ENCODE measurements around the gene SLC24A3.

SLC24A3 gene

GRCh38 chr20:19511931-19512330 is 299.5 kb downstream of the SLC24A3 start:
- no peak overlapping the region for H3K23ac ChIP-seq (ENCODE audit: low read length)
- H3K9ac ChIP-seq (ENCODE audit: low read length): no peak overlapping the region
- WGBS (ENCODE audit: extremely low coverage, insufficient coverage, insufficient read length): no CpG with 5 or more reads among the region's 4 CpGs
- H3K9me3 ChIP-seq (ENCODE audit: insufficient read depth, low read depth, low read length): no peaks in the 10 kb centered on the region
- H3K4me3 ChIP-seq (ENCODE audit: low read depth, low read length): no peak overlapping the region
- no peak overlapping the region for H3K14ac ChIP-seq (ENCODE audit: low read length)
- no peak overlapping the region for H2AK5ac ChIP-seq (ENCODE audit: low read length)
- H2BK120ac ChIP-seq (ENCODE audit: insufficient read depth, low read length, poor library complexity): no peak overlapping the region
- H2BK12ac ChIP-seq (ENCODE audit: low read length): no peak overlapping the region
- DNase-seq: no peak
- H3K4me1 ChIP-seq (ENCODE audit: control insufficient read depth in 1 of 2, insufficient read depth in 2 of 2, low read length in 2 of 2): no peaks in the 10 kb centered on the region
- H3K27me3 ChIP-seq (ENCODE audit: insufficient read depth, low read length): no peaks in the 10 kb centered on the region
- no peak overlapping the region for H2AFZ ChIP-seq (ENCODE audit: insufficient read depth, low read length, poor library complexity)
- H4K8ac ChIP-seq (ENCODE audit: low read depth, low read length): no peak overlapping the region
- no peak overlapping the region for H3K4me2 ChIP-seq (ENCODE audit: low read length)
- H2BK5ac ChIP-seq (ENCODE audit: low read depth, low read length, poor library complexity): no peak overlapping the region
- no peaks in the 10 kb centered on the region for H3K79me2 ChIP-seq (ENCODE audit: control insufficient read depth, insufficient read depth, low read length, poor library complexity)
- no peak overlapping the region for H4K12ac ChIP-seq (ENCODE audit: low read depth, low read length)
- no peaks in the 10 kb centered on the region for H3K36me3 ChIP-seq (ENCODE audit: control insufficient read depth in 1 of 2, insufficient read depth in 2 of 2, low read length in 2 of 2)
- no peaks in the 10 kb centered on the region for H3K79me1 ChIP-seq (ENCODE audit: low read length)
- no peak overlapping the region for H3K18ac ChIP-seq (ENCODE audit: low read length)
- H4K91ac ChIP-seq (ENCODE audit: low read depth, low read length): no peak overlapping the region
- no peak overlapping the region for H3K4ac ChIP-seq (ENCODE audit: low read depth, low read length)
- H3K27ac ChIP-seq (ENCODE audit: low read depth, low read length): no peak overlapping the region

GRCh38 chr20:19512886-19513677 is 300.6 kb downstream of the SLC24A3 start:
- Histone ChIP-seq H4K12ac (ENCODE audit: low read depth, low read length) (no peak overlapping the region), H2BK120ac (ENCODE audit: insufficient read depth, low read length, poor library complexity) (no peak overlapping the region), H2BK5ac (ENCODE audit: low read depth, low read length, poor library complexity) (no peak overlapping the region), H4K91ac (ENCODE audit: low read depth, low read length) (no peak overlapping the region), H3K14ac (ENCODE audit: low read length) (no peak overlapping the region), H3K79me2 (ENCODE audit: control insufficient read depth, insufficient read depth, low read length, poor library complexity) (no peaks in the 10 kb centered on the region), H3K4ac (ENCODE audit: low read depth, low read length) (no peak overlapping the region), H3K27ac (ENCODE audit: low read depth, low read length) (no peak overlapping the region), H3K27me3 (ENCODE audit: insufficient read depth, low read length) (no peaks in the 10 kb centered on the region), H2AFZ (ENCODE audit: insufficient read depth, low read length, poor library complexity) (no peak overlapping the region), H4K8ac (ENCODE audit: low read depth, low read length) (no peak overlapping the region), H3K18ac (ENCODE audit: low read length) (no peak overlapping the region), H3K4me3 (ENCODE audit: low read depth, low read length) (no peak overlapping the region), H3K4me2 (ENCODE audit: low read length) (no peak overlapping the region), H3K23ac (ENCODE audit: low read length) (no peak overlapping the region), H3K4me1 (ENCODE audit: control insufficient read depth in 1 of 2, insufficient read depth in 2 of 2, low read length in 2 of 2) (no peaks in the 10 kb centered on the region), H3K79me1 (ENCODE audit: low read length) (no peaks in the 10 kb centered on the region), H3K36me3 (ENCODE audit: control insufficient read depth in 1 of 2, insufficient read depth in 2 of 2, low read length in 2 of 2) (no peaks in the 10 kb centered on the region), H2AK5ac (ENCODE audit: low read length) (no peak overlapping the region), H3K9ac (ENCODE audit: low read length) (no peak overlapping the region), H3K9me3 (ENCODE audit: insufficient read depth, low read depth, low read length) (peaks cover 1% of the 10 kb centered on the region), H2BK12ac (ENCODE audit: low read length) (no peak overlapping the region)
- DNase-seq: no peak
- WGBS (ENCODE audit: extremely low coverage, insufficient coverage, insufficient read length): no CpG with 5 or more reads among the region's 3 CpGs

GRCh38 chr20:19515074-19515473 is 302.6 kb downstream of the SLC24A3 start:
- Histone ChIP-seq H2BK12ac (ENCODE audit: low read length) (no peak overlapping the region), H3K4ac (ENCODE audit: low read depth, low read length) (no peak overlapping the region), H3K36me3 (ENCODE audit: control insufficient read depth in 1 of 2, insufficient read depth in 2 of 2, low read length in 2 of 2) (no peaks in the 10 kb centered on the region), H3K4me2 (ENCODE audit: low read length) (no peak overlapping the region), H3K14ac (ENCODE audit: low read length) (no peak overlapping the region), H3K23ac (ENCODE audit: low read length) (no peak overlapping the region), H3K79me2 (ENCODE audit: control insufficient read depth, insufficient read depth, low read length, poor library complexity) (no peaks in the 10 kb centered on the region), H3K27ac (ENCODE audit: low read depth, low read length) (no peak overlapping the region), H4K12ac (ENCODE audit: low read depth, low read length) (no peak overlapping the region), H4K8ac (ENCODE audit: low read depth, low read length) (no peak overlapping the region), H2BK5ac (ENCODE audit: low read depth, low read length, poor library complexity) (no peak overlapping the region), H3K9me3 (ENCODE audit: insufficient read depth, low read depth, low read length) (peaks cover 3% of the 10 kb centered on the region), H2AK5ac (ENCODE audit: low read length) (no peak overlapping the region), H3K9ac (ENCODE audit: low read length) (no peak overlapping the region), H2AFZ (ENCODE audit: insufficient read depth, low read length, poor library complexity) (no peak overlapping the region), H3K4me3 (ENCODE audit: low read depth, low read length) (no peak overlapping the region), H3K4me1 (ENCODE audit: control insufficient read depth in 1 of 2, insufficient read depth in 2 of 2, low read length in 2 of 2) (no peaks in the 10 kb centered on the region), H4K91ac (ENCODE audit: low read depth, low read length) (no peak overlapping the region), H3K18ac (ENCODE audit: low read length) (no peak overlapping the region), H2BK120ac (ENCODE audit: insufficient read depth, low read length, poor library complexity) (no peak overlapping the region), H3K79me1 (ENCODE audit: low read length) (no peaks in the 10 kb centered on the region), H3K27me3 (ENCODE audit: insufficient read depth, low read length) (no peaks in the 10 kb centered on the region)
- no peak for DNase-seq
- no CpG with 5 or more reads among the region's 6 CpGs for WGBS (ENCODE audit: extremely low coverage, insufficient coverage, insufficient read length)

- H4K12ac ChIP-seq (ENCODE audit: low read depth, low read length): no peak overlapping the region
- no peak overlapping the region for H3K18ac ChIP-seq (ENCODE audit: low read length)
Measured at GRCh38 chr20:19519466-19519865, 307.0 kb downstream of the SLC24A3 start.

More at GRCh38 chr20:19519466-19519865, 307.0 kb downstream of the SLC24A3 start:
- DNase-seq: peak in 1 of 2 donors; percentile 82
- Histone ChIP-seq H2AK5ac (ENCODE audit: low read length) (no peak overlapping the region), H3K9me3 (ENCODE audit: insufficient read depth, low read depth, low read length) (peaks cover 3% of the 10 kb centered on the region), H3K36me3 (ENCODE audit: control insufficient read depth in 1 of 2, insufficient read depth in 2 of 2, low read length in 2 of 2) (no peaks in the 10 kb centered on the region), H2BK5ac (ENCODE audit: low read depth, low read length, poor library complexity) (no peak overlapping the region), H4K91ac (ENCODE audit: low read depth, low read length) (no peak overlapping the region), H2BK120ac (ENCODE audit: insufficient read depth, low read length, poor library complexity) (no peak overlapping the region), H2AFZ (ENCODE audit: insufficient read depth, low read length, poor library complexity) (no peak overlapping the region), H3K4me3 (ENCODE audit: low read depth, low read length) (no peak overlapping the region), H2BK12ac (ENCODE audit: low read length) (no peak overlapping the region), H3K14ac (ENCODE audit: low read length) (no peak overlapping the region), H3K4ac (ENCODE audit: low read depth, low read length) (no peak overlapping the region), H3K9ac (ENCODE audit: low read length) (no peak overlapping the region), H3K27me3 (ENCODE audit: insufficient read depth, low read length) (no peaks in the 10 kb centered on the region), H4K8ac (ENCODE audit: low read depth, low read length) (no peak overlapping the region), H3K79me1 (ENCODE audit: low read length) (no peaks in the 10 kb centered on the region), H3K4me1 (ENCODE audit: control insufficient read depth in 1 of 2, insufficient read depth in 2 of 2, low read length in 2 of 2) (no peaks in the 10 kb centered on the region), H3K4me2 (ENCODE audit: low read length) (no peak overlapping the region), H3K23ac (ENCODE audit: low read length) (no peak overlapping the region), H3K27ac (ENCODE audit: low read depth, low read length) (no peak overlapping the region), H3K79me2 (ENCODE audit: control insufficient read depth, insufficient read depth, low read length, poor library complexity) (no peaks in the 10 kb centered on the region)
- WGBS (ENCODE audit: extremely low coverage, insufficient coverage, insufficient read length): no CpG with 5 or more reads among the region's 1 CpG
